Hypothalamus (tissue), 51 donors: ENCODE measurements around the gene MAIP1.
"Not testable (repeated sequence)": the region's sequence is repeated elsewhere in the genome, so short reads cannot be mapped to it uniquely, and the experiment has no call there.

ENCODE experiments used
- DNase-seq, 51 donors: peaks; one replicate each; lab custom pipeline; 2025; lab: John Stamatoyannopoulos, UW

Gene MAIP1

GRCh38 chr2:199955339-199956061 is at the start of gene MAIP1, which contains the start of gene TYW5:
MAIP1 (plus strand) TSS chr2:199955582; CDS start chr2:199955799, 217 bp downstream.
TYW5 (minus strand) TSS chr2:199955491; CDS start chr2:199955470, 21 bp downstream.
- peak; percentile 64 to 98 (median 86) for DNase-seq

- DNase-seq: no peak
These were observed 48.2 kb upstream of the MAIP1 start for GRCh38 chr2:199907008-199907714.

- no peak for DNase-seq
These were observed 44.9 kb upstream of the MAIP1 start for GRCh38 chr2:199910338-199911051.

GRCh38 chr2:199911052-199911876 is 44.1 kb upstream of the MAIP1 start, which contains the start of gene C2orf69:
C2orf69 (plus strand) TSS chr2:199911293; CDS start chr2:199911439, 146 bp downstream.
- peak; percentile 34 to 97 (median 90) for DNase-seq

- peak in 1 of 51 donors; percentile 31 for DNase-seq
These were observed 43.6 kb upstream of the MAIP1 start for GRCh38 chr2:199911877-199912161.

GRCh38 chr2:199912553-199913114 is 42.7 kb upstream of the MAIP1 start:
- not testable (repeated sequence) for DNase-seq

GRCh38 chr2:199914372-199914958 is 40.9 kb upstream of the MAIP1 start:
- DNase-seq: no peak

GRCh38 chr2:199916980-199917379 is 38.4 kb upstream of the MAIP1 start:
- no peak for DNase-seq

GRCh38 chr2:199922856-199923255 is 32.5 kb upstream of the MAIP1 start:
- DNase-seq: peak in 8 of 51 donors; percentile 2 to 15 (median 6)

- no peak for DNase-seq
These were observed 31.5 kb upstream of the MAIP1 start for GRCh38 chr2:199923924-199924323.

GRCh38 chr2:199926806-199927205 is 28.6 kb upstream of the MAIP1 start:
- no peak for DNase-seq

- DNase-seq: no peak
These were observed 27.2 kb upstream of the MAIP1 start for GRCh38 chr2:199928226-199928625.

- no peak for DNase-seq
These were observed 26.8 kb upstream of the MAIP1 start for GRCh38 chr2:199928626-199929025.

GRCh38 chr2:199929262-199929661 is 26.1 kb upstream of the MAIP1 start:
- DNase-seq: no peak

GRCh38 chr2:199932312-199932855 is 23.0 kb upstream of the MAIP1 start:
- DNase-seq: peak in 47 of 51 donors; percentile 6 to 92 (median 69)

- no peak for DNase-seq
These were observed 21.9 kb upstream of the MAIP1 start for GRCh38 chr2:199933466-199933865.

- DNase-seq: no peak
These were observed 18.8 kb upstream of the MAIP1 start for GRCh38 chr2:199936554-199936953.

GRCh38 chr2:199940373-199940772 is 15.0 kb upstream of the MAIP1 start:
- peak in 1 of 51 donors; percentile 14 for DNase-seq

GRCh38 chr2:199943373-199943772 is 12.0 kb upstream of the MAIP1 start:
- no peak for DNase-seq
